ENCODE data around the gene SIL1. TPM values are rescaled to one million over a fixed set of nuclear protein-coding genes. Genes with fewer than 3 reads are reported as not detected.

The SIL1 gene
- total and polyA plus RNA-seq, 9 of the 15 experiments (the other 6 are each of a cell fraction or from before 2014, with no cell fraction given) = 1.3 to 30.5 (median 18.1) TPM

- H3K36me3 ChIP-seq (ENCODE audit: control insufficient read depth, insufficient read depth, low read length) = no peaks in the 10 kb centered on the region; the same call in 2 of the 3 replicates
- intact Hi-C loops (cut with micrococcal nuclease) = no loop called here
- H3K9me3 ChIP-seq (replicated peaks; ENCODE audit: control insufficient read depth, insufficient read depth, low read depth, low read length) = no peaks in the 10 kb centered on the region
- no peaks in the 10 kb centered on the region for H3K79me2 ChIP-seq (ENCODE audit: control insufficient read depth, insufficient read depth, low read length)
- WGBS (ENCODE audit: insufficient coverage, low coverage, missing lambda C conversion rate) = 26% methylated on average over 10 of the region's 10 CpGs
- ATAC-seq (no peak), DNase-seq (ENCODE audit: extremely low read depth in 1 of 4, low spot score in 3 of 4) (no peak), FAIRE-seq (no peak)
- no peak overlapping the region for H2AFZ ChIP-seq (ENCODE audit: low read depth, low read length)
- no peak overlapping the region for H3K4me3 ChIP-seq
- no peak overlapping the region for H3K9ac ChIP-seq (ENCODE audit: insufficient read depth in 1 of 2, low read depth in 2 of 2, low read length in 2 of 2)
- POLR2A ChIA-PET = no interaction called here
- TF ChIP-seq NFIC (IDR thresholded peaks at IDR 0.05) (peak; percentile 27; the same call in 1 of the 2 replicates), ZBTB1 (CRISPR knock-in tag; IDR thresholded peaks at IDR 0.05; ENCODE audit: borderline replicate concordance, low read depth) (no peak), NCOA1 (IDR thresholded peaks at IDR 0.05; ENCODE audit: low read depth) (no peak), ZNF224 (CRISPR knock-in tag; IDR thresholded peaks at IDR 0.05) (no peak), KLF6 (CRISPR knock-in tag; IDR thresholded peaks at IDR 0.05; ENCODE audit: borderline replicate concordance) (no peak), PHF20 (IDR thresholded peaks at IDR 0.05; ENCODE audit: partially characterized antibody) (no peak), TFE3 (CRISPR knock-in tag; IDR thresholded peaks at IDR 0.05) (no peak), STAT5A (IDR thresholded peaks at IDR 0.05; ENCODE audit: borderline replicate concordance, low read length) (no peak), ZNF3 (CRISPR knock-in tag; IDR thresholded peaks at IDR 0.05) (no peak), ZFP30 (CRISPR knock-in tag; IDR thresholded peaks at IDR 0.05; ENCODE audit: borderline replicate concordance) (no peak), HOXB6 (CRISPR knock-in tag; IDR thresholded peaks at IDR 0.05; ENCODE audit: borderline replicate concordance) (no peak), BHLHE40 (IDR thresholded peaks at IDR 0.05; ENCODE audit: low read length) (no peak), ZNF316 (IDR thresholded peaks at IDR 0.05) (peak; percentile 31; the same call in 1 of the 2 replicates), TAF1 (IDR thresholded peaks at IDR 0.05; ENCODE audit: control insufficient read depth, extremely low read depth, insufficient read depth, low read length, severe bottlenecking) (no peak)
- peaks cover 0 to 3% of the 10 kb centered on the region in 2 experiments; a peak in 1 of 5 replicates for H3K4me1 ChIP-seq (replicated peaks in 1 of 2; ENCODE audit: control insufficient read depth in 2 of 2, insufficient read depth in 2 of 2, low read length in 2 of 2)
- CTCF ChIA-PET (ENCODE audit: low intra/inter-chr PET ratio) = no interaction called here
- no peaks in the 10 kb centered on the region for H3K9me1 ChIP-seq (ENCODE audit: control insufficient read depth, insufficient read depth, low read length)
- in situ Hi-C loops (cut with MboI) = no loop called here
- no peaks in the 10 kb centered on the region; the same call in 1 of the 2 replicates for H4K20me1 ChIP-seq (replicated peaks; ENCODE audit: control insufficient read depth, insufficient read depth, low read length)
- no peak overlapping the region for H3K4me2 ChIP-seq (ENCODE audit: insufficient read depth, low read length)
- H3K27me3 ChIP-seq (ENCODE audit: control insufficient read depth in 2 of 2, insufficient read depth in 2 of 2, low read length in 2 of 2) = no peaks in the 10 kb centered on the region
- no peak overlapping the region for H3K27ac ChIP-seq (ENCODE audit: extremely low read depth, low read depth, low read length)
- BruUV-seq (replicated peaks) = no TSS peak
Observed at GRCh38 chr5:139108063-139108824, 89.9 kb downstream of the SIL1 start.
